Measurements from ENCODE around the gene SERTAD2. TPM values are rescaled to one million over a fixed set of nuclear protein-coding genes. Genes with fewer than 3 reads are reported as not detected.

SERTAD2 gene
- total RNA-seq, 1 donor from 2014 or later: 14.5 TPM

GRCh38 chr2:64598226-64598625, 55.5 kb downstream of the SERTAD2 start:
- Histone ChIP-seq H3K4me1 (peaks cover 13% of the 10 kb centered on the region), H3K27me3 (ENCODE audit: low read depth) (no peaks in the 10 kb centered on the region), H3K27ac (replicated peaks) (no peak overlapping the region), H3K4me3 (no peak overlapping the region), H3K36me3 (no peaks in the 10 kb centered on the region), H3K9me3 (replicated peaks) (no peaks in the 10 kb centered on the region)
- intact Hi-C loops (cut with micrococcal nuclease): no loop called here
- TF ChIP-seq CTCF (IDR thresholded peaks at IDR 0.05; ENCODE audit: borderline replicate concordance): no peak
- no peak for DNase-seq

- Histone ChIP-seq H3K36me3 (peaks cover 19% of the 10 kb centered on the region), H3K27me3 (ENCODE audit: low read depth) (no peaks in the 10 kb centered on the region), H3K9me3 (replicated peaks) (no peaks in the 10 kb centered on the region), H3K4me3 (no peak overlapping the region), H3K4me1 (peaks cover 17% of the 10 kb centered on the region), H3K27ac (replicated peaks) (no peak overlapping the region)
- intact Hi-C loops (cut with micrococcal nuclease): no loop called here
- peak; percentile 46 for TF ChIP-seq CTCF (IDR thresholded peaks at IDR 0.05; ENCODE audit: borderline replicate concordance)
- DNase-seq: no peak
Observed at GRCh38 chr2:64595397-64596176, 58.1 kb downstream of the SERTAD2 start.

- intact Hi-C loops (cut with micrococcal nuclease): no loop called here
Observed at GRCh38 chr2:64594226-64594989, 59.3 kb downstream of the SERTAD2 start.

GRCh38 chr2:64593035-64593655, 60.6 kb downstream of the SERTAD2 start:
- Histone ChIP-seq H3K36me3 (peaks cover 25% of the 10 kb centered on the region), H3K4me1 (peaks cover 7% of the 10 kb centered on the region), H3K4me3 (no peak overlapping the region), H3K27me3 (ENCODE audit: low read depth) (no peaks in the 10 kb centered on the region), H3K27ac (replicated peaks) (peak overlapping the region; percentile 10), H3K9me3 (replicated peaks) (no peaks in the 10 kb centered on the region)
- no peak for TF ChIP-seq CTCF (IDR thresholded peaks at IDR 0.05; ENCODE audit: borderline replicate concordance)
- intact Hi-C loops (cut with micrococcal nuclease): no loop called here
- peak; percentile 38 for DNase-seq

More at GRCh38 chr2:64594226-64594989, 59.3 kb downstream of the SERTAD2 start:
- Histone ChIP-seq H3K36me3 (peaks cover 25% of the 10 kb centered on the region), H3K9me3 (replicated peaks) (no peaks in the 10 kb centered on the region), H3K27ac (replicated peaks) (no peak overlapping the region), H3K4me1 (peaks cover 12% of the 10 kb centered on the region), H3K27me3 (ENCODE audit: low read depth) (no peaks in the 10 kb centered on the region), H3K4me3 (no peak overlapping the region)
- DNase-seq: no peak
- TF ChIP-seq CTCF (IDR thresholded peaks at IDR 0.05; ENCODE audit: borderline replicate concordance): no peak

GRCh38 chr2:64591188-64591587, 62.5 kb downstream of the SERTAD2 start:
- no peaks in the 10 kb centered on the region for H3K9me3 ChIP-seq (replicated peaks)
- H3K27ac ChIP-seq (replicated peaks): no peak overlapping the region
- no peak for DNase-seq
- intact Hi-C loops (cut with micrococcal nuclease): no loop called here
- peaks cover 26% of the 10 kb centered on the region for H3K36me3 ChIP-seq
- no peak overlapping the region for H3K4me3 ChIP-seq
- no peak for TF ChIP-seq CTCF (IDR thresholded peaks at IDR 0.05; ENCODE audit: borderline replicate concordance)
- H3K4me1 ChIP-seq: peaks cover 15% of the 10 kb centered on the region
- no peaks in the 10 kb centered on the region for H3K27me3 ChIP-seq (ENCODE audit: low read depth)

All from left ventricle myocardium inferior (tissue), 1 donor.